ENCODE data around the gene NDN. TPM values are rescaled to one million over a fixed set of nuclear protein-coding genes. Genes with fewer than 3 reads are reported as not detected.

The NDN gene
- total and polyA plus RNA-seq, 5 experiments from 2014 or later, result 0.22 to 1.4 (median 0.30) TPM; not detected in 2

DNA sequence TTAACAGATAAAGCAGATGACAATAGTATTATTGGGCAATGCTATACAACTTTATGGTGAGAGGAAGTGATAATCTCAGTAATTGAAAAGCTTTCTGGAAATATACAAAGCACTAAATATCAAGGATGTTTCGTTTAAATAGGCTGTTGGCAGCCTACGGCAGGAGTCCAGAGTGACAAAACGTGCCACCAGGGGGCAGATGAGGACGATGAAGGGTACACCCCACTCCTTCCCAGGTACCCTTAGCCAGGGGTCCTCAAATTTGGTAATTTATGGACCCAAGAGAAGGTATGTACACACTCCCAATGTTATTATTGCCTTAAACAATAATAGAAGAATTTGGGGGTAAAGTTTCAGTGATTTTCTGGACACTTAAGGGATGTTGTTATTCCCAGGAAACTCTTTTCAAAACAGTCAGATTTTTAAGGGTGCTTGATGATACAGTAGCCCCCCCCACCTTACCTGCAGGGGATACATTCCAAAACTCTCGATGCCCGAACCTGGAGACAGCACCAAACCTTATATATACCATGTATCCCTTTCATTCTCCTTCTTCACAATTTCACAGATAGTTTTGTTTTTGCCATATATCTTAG is 38.1 kb downstream of the NDN start:
- Mint-ChIP-seq H3K27ac (no peak overlapping the region), H3K27me3 (peaks cover 6 to 22% (median 10%) of the 10 kb centered on the region in 5 donors), H3K36me3 (no peaks in the 10 kb centered on the region), H3K4me1 (no peaks in the 10 kb centered on the region), H3K9me3 (no peaks in the 10 kb centered on the region), H3K4me3 (no peak overlapping the region)
- POLR2A ChIA-PET, result no interaction called here
- ATAC-seq (no peak), DNase-seq (peak in 2 of 10 donors; percentile 7 to 8)

DNA sequence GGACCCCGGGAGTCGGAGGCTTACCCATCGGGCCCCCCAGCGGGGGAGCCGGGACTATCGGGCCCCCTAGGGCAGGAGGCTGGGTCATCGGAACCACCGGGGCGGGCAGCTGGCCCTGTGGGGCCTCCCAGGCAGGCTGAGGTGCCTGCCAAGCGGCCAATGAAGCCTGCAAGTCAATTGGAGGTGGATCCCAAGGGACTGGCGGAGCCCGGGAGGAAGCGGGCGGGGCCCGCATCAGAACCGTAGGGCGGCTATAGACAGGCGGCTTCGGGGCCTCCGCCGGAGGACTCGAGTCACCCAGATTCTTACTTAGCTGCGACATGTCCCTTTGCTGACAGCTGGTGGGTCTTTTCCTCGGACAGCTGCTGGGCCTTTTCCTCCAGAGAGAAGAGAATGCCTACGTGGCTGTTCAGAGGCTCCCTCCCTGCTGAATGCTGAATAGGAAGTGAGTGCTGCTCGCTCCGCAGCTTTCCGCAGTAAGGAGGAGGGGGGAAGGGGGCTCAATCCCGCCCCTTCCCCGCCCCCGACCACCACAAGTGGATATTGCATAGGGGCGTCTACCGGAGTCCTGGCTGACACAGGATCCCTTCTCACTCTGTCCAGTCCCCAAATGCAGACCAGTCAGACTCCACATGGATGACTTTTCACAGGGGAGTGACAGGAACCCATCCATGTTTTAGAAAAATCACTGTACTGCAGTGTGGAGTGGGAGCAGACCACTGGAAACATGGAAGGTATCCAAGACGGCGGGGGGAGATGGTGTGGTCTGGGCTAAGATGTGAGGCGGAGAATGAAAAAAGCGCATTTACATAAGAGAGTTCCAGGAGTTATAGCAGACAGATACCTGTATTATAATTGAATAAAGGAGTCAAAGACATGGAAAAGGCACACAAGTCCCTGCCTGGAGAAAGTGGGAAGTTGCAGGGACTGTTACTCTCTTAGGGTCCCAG is 39.4 kb downstream of the NDN start, which contains the start of gene MAGEL2:
Gene MAGEL2, minus strand, starts transcription at position 447 of the 950 bp plus-strand sequence. Its CDS starts 125 bp downstream, at position 322.
- no peak within 1 kb of the TSS for H3K27ac Mint-ChIP-seq
- no peaks in the 10 kb centered on the region for H3K9me3 Mint-ChIP-seq
- no peak for DNase-seq
- POLR2A ChIA-PET, result no interaction called here
- peaks cover 6 to 29% (median 10%) of the 10 kb centered on the region in 5 donors for H3K27me3 Mint-ChIP-seq
- no peaks in the 10 kb centered on the region for H3K36me3 Mint-ChIP-seq
- peak within 1 kb of the TSS in 1 of 10 donors; percentile 16 for H3K4me3 Mint-ChIP-seq
- no peak for ATAC-seq
- no peaks in the 10 kb centered on the region for H3K4me1 Mint-ChIP-seq

GRCh38 chr15:23647001-23647295 is 40.2 kb downstream of the NDN start:
- ATAC-seq, result no peak

GRCh38 chr15:23646165-23647000 is 40.7 kb downstream of the NDN start:
- DNase-seq, result no peak
- POLR2A ChIA-PET, result no interaction called here
- H3K36me3 Mint-ChIP-seq, result no peaks in the 10 kb centered on the region

More at GRCh38 chr15:23647001-23647295, 40.2 kb downstream of the NDN start:
- no peaks in the 10 kb centered on the region for H3K36me3 Mint-ChIP-seq
- no peak overlapping the region for H3K27ac Mint-ChIP-seq
- peaks cover 8 to 37% (median 14%) of the 10 kb centered on the region in 5 donors for H3K27me3 Mint-ChIP-seq
- POLR2A ChIA-PET, result no interaction called here
- no peaks in the 10 kb centered on the region for H3K4me1 Mint-ChIP-seq
- H3K9me3 Mint-ChIP-seq, result no peaks in the 10 kb centered on the region
- H3K4me3 Mint-ChIP-seq, result no peak overlapping the region
- DNase-seq, result no peak

DNA sequence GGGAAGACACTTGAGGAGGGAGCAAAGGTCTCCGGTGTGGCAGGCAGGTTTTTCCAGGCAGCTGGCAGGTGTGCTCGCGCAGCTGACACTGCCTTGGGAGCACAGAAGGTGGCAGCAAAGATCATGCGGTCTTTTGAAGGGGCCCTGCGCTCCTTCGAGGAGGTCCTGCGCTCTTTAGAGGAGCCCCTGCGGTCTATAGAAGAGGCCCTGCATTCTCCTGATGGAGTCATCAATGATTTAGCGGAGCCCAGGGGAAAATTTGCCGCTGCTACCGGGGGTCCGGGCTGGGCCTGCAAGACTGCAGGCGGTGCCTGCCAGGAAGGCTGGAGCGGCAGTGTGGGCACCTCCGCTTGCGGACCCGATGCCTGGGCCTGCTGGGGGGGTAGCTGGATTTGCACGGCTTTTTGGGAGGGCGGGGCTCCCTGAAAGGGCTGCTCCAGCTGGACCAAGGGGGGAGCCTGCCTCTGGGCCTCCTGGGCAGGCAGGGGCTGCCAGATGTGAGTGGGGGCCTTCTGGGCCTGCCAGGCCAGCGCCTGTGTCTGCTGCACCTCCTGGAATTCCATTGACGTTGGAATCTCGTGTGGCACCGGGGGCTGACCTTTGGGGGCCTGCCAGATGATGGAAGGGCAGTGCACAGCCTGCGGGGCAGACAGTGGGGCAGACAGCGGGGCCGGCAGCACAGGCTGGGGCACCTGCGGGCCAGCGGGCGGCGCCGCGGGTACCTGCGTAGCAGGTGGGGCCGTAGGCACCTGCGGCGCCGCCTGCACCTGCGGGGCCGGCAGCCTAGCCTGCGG is 41.5 kb downstream of the NDN start:
- Mint-ChIP-seq H3K36me3 (no peaks in the 10 kb centered on the region), H3K27me3 (peaks cover 10 to 39% (median 14%) of the 10 kb centered on the region in 5 donors), H3K4me1 (no peaks in the 10 kb centered on the region), H3K9me3 (no peaks in the 10 kb centered on the region), H3K4me3 (no peak overlapping the region), H3K27ac (no peak overlapping the region)
- POLR2A ChIA-PET, result no interaction called here
- ATAC-seq (no peak), DNase-seq (no peak)

More at GRCh38 chr15:23646165-23647000, 40.7 kb downstream of the NDN start:
- ATAC-seq, result no peak
- H3K4me1 Mint-ChIP-seq, result no peaks in the 10 kb centered on the region
- H3K27me3 Mint-ChIP-seq, result peaks cover 10 to 39% (median 14%) of the 10 kb centered on the region in 5 donors
- H3K27ac Mint-ChIP-seq, result no peak overlapping the region
- no peak overlapping the region for H3K4me3 Mint-ChIP-seq
- no peaks in the 10 kb centered on the region for H3K9me3 Mint-ChIP-seq

- POLR2A ChIA-PET, result no interaction called here
- H3K27ac Mint-ChIP-seq, result no peak overlapping the region
- peaks cover 10 to 39% (median 14%) of the 10 kb centered on the region in 5 donors for H3K27me3 Mint-ChIP-seq
- DNase-seq (no peak), ATAC-seq (no peak)
- H3K9me3 Mint-ChIP-seq, result no peaks in the 10 kb centered on the region
- H3K4me1 Mint-ChIP-seq, result no peaks in the 10 kb centered on the region
- H3K4me3 Mint-ChIP-seq, result no peak overlapping the region
- no peaks in the 10 kb centered on the region for H3K36me3 Mint-ChIP-seq
Observed at GRCh38 chr15:23644829-23645228, 42.3 kb downstream of the NDN start.

DNA sequence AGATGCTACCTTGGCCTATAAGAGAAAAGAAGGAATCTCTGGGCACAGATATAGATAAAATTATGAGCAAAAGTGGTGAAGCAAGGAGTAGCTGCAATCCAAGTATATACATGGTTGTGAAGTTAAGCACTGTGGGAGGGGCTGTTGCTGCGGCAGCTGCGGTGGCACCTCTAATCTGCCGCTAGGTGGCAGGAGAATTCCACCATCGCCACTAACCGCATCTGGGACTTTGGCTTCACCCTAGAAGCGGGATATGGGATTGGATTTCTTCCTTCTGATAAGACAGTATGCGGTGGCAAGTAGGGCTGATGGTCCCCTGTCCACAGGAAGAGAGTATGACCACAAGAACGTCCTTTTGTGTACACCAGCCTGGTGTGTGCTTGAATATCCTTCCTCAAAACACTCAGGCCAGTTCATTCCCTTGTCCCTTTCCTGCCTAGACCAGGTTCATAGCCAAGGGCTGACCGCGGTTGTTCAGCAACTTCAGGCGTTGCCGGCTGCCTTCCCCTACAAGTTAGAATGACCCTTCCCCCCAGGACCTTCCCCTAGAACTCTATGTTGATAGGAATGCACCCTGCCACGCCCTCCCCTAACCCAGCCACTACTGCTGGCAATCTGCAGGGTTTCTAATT is 44.6 kb downstream of the NDN start:
- Mint-ChIP-seq H3K36me3 (no peaks in the 10 kb centered on the region), H3K27me3 (peaks cover 3 to 26% (median 9%) of the 10 kb centered on the region in 5 donors), H3K27ac (no peak overlapping the region), H3K4me1 (no peaks in the 10 kb centered on the region), H3K4me3 (no peak overlapping the region), H3K9me3 (no peaks in the 10 kb centered on the region)
- ATAC-seq (no peak), DNase-seq (peak in 4 of 10 donors; percentile 7 to 28 (median 13))
- POLR2A ChIA-PET, result no interaction called here

Other genes with a start within 250 kb of the NDN start
- not detected for gene GOLGA6L2, start 240.1 kb downstream of the NDN start, total RNA-seq
- gene GOLGA6L2, start 240.1 kb downstream of the NDN start, polyA plus RNA-seq, result not detected
- gene MKRN3, start 121.6 kb downstream of the NDN start, total RNA-seq, result 1 to 10 TPM; 4.4 to 5.7 TPM
- 1 to 10 TPM; 1.3 to 3.5 (median 2.8) TPM for gene MKRN3, start 121.6 kb downstream of the NDN start, polyA plus RNA-seq
- not detected for gene MAGEL2, start 39.4 kb downstream of the NDN start, total RNA-seq
- gene MAGEL2, start 39.4 kb downstream of the NDN start, polyA plus RNA-seq, result not detected

Measured in naive thymus-derived CD8-positive, alpha-beta T cell (primary cell).